ENCODE data around the gene NANOS3. TPM values are rescaled to one million over a fixed set of nuclear protein-coding genes. Genes with fewer than 3 reads are reported as not detected.

Gene NANOS3
- total and polyA plus RNA-seq, 9 of the 15 experiments (the other 6 are each of a cell fraction or from before 2014, with no cell fraction given) = not detected

GRCh38 chr19:13846557-13847406 lies 30.2 kb upstream of the NANOS3 start (continued):
- TF ChIP-seq ARHGAP35 (IDR thresholded peaks at IDR 0.05; ENCODE audit: partially characterized antibody) = no peak
- peak; percentile 95 for TF ChIP-seq CREM (IDR thresholded peaks at IDR 0.05; ENCODE audit: low read depth)
- TF ChIP-seq SRSF3 (IDR thresholded peaks at IDR 0.05; ENCODE audit: insufficient read depth, low read length) = no peak
- no peak for TF ChIP-seq ZNF253 (CRISPR knock-in tag; conservative IDR thresholded peaks at IDR 0.05)
- no peak for TF ChIP-seq ZFPM2 (CRISPR knock-in tag; IDR thresholded peaks at IDR 0.05)
- no peak for TF ChIP-seq TBP (optimal IDR thresholded peaks at IDR 0.05; ENCODE audit: low read depth, low read length)
- no peak for TF ChIP-seq HNRNPK (IDR thresholded peaks at IDR 0.05; ENCODE audit: low read depth, low read length, poor library complexity, severe bottlenecking)
- no peak for TF ChIP-seq TSHZ1 (CRISPR knock-in tag; IDR thresholded peaks at IDR 0.05)
- no peak for TF ChIP-seq MYBL2 (IDR thresholded peaks at IDR 0.05; ENCODE audit: low read depth)
- no peak for TF ChIP-seq MYBL2 (CRISPR knock-in tag; IDR thresholded peaks at IDR 0.05; ENCODE audit: borderline replicate concordance)
- peak; percentile 100 for TF ChIP-seq NFIC (IDR thresholded peaks at IDR 0.05)
- TF ChIP-seq ZNF324 (CRISPR knock-in tag; IDR thresholded peaks at IDR 0.05) = no peak
- TF ChIP-seq FOXP1 (CRISPR knock-in tag; IDR thresholded peaks at IDR 0.05) = 0 out of 2 replicates have a peak, but pooled peaks have one; percentile 38
- peak; percentile 90 for TF ChIP-seq BMI1 (IDR thresholded peaks at IDR 0.05; ENCODE audit: low read length)
- TF ChIP-seq NR4A1 (CRISPR knock-in tag; IDR thresholded peaks at IDR 0.05) = no peak
- TF ChIP-seq NR4A1 (tag; IDR thresholded peaks at IDR 0.05) = peak; percentile 64; the same call in 1 of the 2 replicates
- TF ChIP-seq EZH2 (IDR thresholded peaks at IDR 0.05; ENCODE audit: borderline replicate concordance, low read depth, low read length) = no peak
- no peak for TF ChIP-seq CHD1 (IDR thresholded peaks at IDR 0.05; ENCODE audit: low read length)
- TF ChIP-seq ZNF263 (CRISPR knock-in tag; IDR thresholded peaks at IDR 0.05; ENCODE audit: borderline replicate concordance) = peak; percentile 36; the same call in 1 of the 2 replicates
- no peak for TF ChIP-seq GMEB1 (CRISPR knock-in tag; IDR thresholded peaks at IDR 0.05)
- no peak for TF ChIP-seq RFX7 (CRISPR knock-in tag; IDR thresholded peaks at IDR 0.05)
- peak; percentile 86; the same call in 1 of the 2 replicates for TF ChIP-seq MTA3 (IDR thresholded peaks at IDR 0.05; ENCODE audit: borderline replicate concordance)
- no peak for TF ChIP-seq MCM5 (IDR thresholded peaks at IDR 0.05; ENCODE audit: low read depth)
- no peak for TF ChIP-seq ZNF134 (CRISPR knock-in tag; conservative IDR thresholded peaks at IDR 0.05)
- no peak for TF ChIP-seq NUFIP1 (IDR thresholded peaks at IDR 0.05; ENCODE audit: partially characterized antibody)
- TF ChIP-seq THRAP3 (IDR thresholded peaks at IDR 0.05; ENCODE audit: borderline replicate concordance) = no peak
- no peak for TF ChIP-seq ZNF444 (CRISPR knock-in tag; IDR thresholded peaks at IDR 0.05)
